ENCODE measurements around the gene MRPL47.

GRCh38 chr3:179646177-179646576 is 41.7 kb upstream of the MRPL47 start:
- TF ChIP-seq MAX (IDR thresholded peaks at IDR 0.05; ENCODE audit: low read depth, low read length) (no peak), CREB1 (IDR thresholded peaks at IDR 0.05; ENCODE audit: low read depth) (no peak)

Data from GM12878 (cell line).